T-helper 1 cell treated with Interleukin-12 subunit alpha and Interleukin-12 subunit beta and Interleukin-4 antibody, amounts not matched to agents 30 ng/mL and 1 ng/mL, for 36 hours (primary cell): ENCODE data around the gene ST3GAL2. TPM values are rescaled to one million over a fixed set of nuclear protein-coding genes. Genes with fewer than 3 reads are reported as not detected.
"Not testable (repeated sequence)": the region's sequence is repeated elsewhere in the genome, so short reads cannot be mapped to it uniquely, and the experiment has no call there.

Source experiments
- intact Hi-C: fragments of 100-400 bp; cut with micrococcal nuclease; formaldehyde crosslinking; loops from one replicate; pipeline ENCODE4 v1.15.1; 2024
- total RNA-seq: library from RNA; stranded (reverse); gene quantifications from 2 replicates; pipeline ENCODE4 v1.2.3, GENCODE V29; 2022

Gene ST3GAL2
- total RNA-seq, 1 donor from 2014 or later, result 40.6 TPM

DNA sequence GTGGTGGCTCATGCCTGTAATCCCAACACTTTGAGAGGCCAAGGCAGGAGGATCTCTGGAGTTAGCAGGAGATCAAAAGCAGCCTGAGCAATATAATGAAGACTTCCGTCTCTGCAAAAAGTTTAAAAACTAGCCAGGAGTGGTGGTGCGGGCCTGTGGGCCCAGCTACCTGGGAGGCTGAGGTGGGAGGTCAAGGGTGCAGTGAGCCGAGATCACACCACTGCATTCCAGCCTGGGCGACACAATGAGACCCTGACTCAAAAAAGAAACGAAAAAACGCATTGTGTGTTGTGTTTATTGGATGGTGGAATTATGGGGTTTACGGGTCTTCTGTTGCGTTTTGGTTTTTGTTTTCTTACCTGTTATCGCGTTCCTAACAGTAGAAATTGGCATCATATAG, 93.1 kb downstream of the ST3GAL2 start:
- intact Hi-C loops, result loop anchor here (1.0 to 2.0 kb wide), 7 partner anchors 34 to 108 kb away; partner anchors contain the start of genes AARS1, DDX19B, FCSK and ST3GAL2

DNA sequence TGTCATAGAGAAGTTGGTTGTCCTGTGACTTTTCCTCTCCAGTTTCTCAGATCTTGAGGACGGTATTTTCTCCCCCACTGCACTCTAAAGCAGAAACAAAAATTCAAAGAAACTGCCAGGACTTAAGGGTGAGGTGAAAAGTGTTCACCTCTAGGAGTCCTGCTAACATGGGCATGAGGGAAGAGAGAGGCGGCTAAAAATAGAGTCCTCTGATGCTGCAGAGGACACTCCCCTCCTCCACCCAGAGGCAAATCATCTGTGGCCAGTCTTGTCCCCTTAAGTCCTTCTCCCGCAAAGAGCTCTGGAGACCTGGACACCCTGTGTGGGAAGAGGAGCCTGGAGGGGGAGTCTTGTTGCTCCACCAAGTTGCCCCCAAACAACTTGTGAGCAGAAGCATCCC, 96.9 kb downstream of the ST3GAL2 start:
- intact Hi-C loops, result no loop called here

DNA sequence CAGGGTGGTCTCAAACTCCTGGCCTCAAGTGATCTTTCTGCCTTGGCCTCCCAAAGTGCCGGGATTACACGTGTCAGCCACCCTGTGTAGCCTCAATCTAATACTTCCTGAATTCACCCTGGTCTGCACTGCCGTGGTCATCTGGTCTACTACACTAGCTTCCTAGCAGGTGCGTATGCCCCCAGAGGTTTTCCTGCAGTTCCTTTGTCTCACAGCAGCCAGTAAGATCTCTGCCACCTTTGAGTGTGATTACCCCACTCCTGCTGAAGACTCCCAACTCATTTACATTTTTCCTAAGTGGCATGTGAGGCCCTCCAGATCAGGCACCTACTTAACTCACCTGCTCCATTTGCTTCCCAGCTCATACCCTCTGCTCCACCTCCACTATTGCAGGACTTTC, 97.3 kb downstream of the ST3GAL2 start:
- intact Hi-C loops, result no loop called here

DNA sequence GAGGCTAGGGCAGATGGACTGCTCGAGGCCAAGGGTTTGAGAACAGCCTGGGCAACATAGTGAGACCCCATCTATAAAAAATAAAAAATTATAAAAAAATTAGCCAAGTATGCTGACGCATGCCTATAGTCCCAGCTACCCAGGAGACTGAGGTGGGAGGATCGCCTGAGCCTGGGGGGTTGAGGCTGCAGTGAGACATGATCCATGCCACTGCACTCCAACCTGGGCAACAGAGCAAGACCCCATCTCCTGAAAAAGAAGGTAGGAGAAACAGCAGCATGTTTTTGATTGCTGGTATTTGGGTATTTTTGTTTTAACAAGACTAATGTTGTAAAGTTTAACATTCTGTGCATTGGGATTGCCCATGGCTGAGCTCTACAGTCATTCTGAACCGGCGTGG, 101.1 kb downstream of the ST3GAL2 start:
- intact Hi-C loops, result no loop called here

DNA sequence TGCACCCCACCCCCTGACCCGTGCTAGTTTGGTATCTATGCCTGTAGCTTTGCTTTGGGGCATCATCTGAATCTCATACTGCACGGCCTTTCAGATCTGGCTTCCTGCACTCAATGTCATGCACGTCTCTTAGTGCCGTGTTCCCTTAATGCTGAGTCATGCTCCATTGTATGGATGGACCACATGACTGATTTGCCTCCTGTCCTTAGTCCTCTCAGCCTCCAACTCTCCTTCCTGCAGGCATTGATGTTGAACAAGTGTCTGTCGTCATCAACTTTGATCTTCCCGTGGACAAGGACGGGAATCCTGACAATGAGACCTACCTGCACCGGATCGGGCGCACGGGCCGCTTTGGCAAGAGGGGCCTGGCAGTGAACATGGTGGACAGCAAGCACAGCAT, 106.2 kb downstream of the ST3GAL2 start:
- intact Hi-C loops, result not testable (repeated sequence)

DNA sequence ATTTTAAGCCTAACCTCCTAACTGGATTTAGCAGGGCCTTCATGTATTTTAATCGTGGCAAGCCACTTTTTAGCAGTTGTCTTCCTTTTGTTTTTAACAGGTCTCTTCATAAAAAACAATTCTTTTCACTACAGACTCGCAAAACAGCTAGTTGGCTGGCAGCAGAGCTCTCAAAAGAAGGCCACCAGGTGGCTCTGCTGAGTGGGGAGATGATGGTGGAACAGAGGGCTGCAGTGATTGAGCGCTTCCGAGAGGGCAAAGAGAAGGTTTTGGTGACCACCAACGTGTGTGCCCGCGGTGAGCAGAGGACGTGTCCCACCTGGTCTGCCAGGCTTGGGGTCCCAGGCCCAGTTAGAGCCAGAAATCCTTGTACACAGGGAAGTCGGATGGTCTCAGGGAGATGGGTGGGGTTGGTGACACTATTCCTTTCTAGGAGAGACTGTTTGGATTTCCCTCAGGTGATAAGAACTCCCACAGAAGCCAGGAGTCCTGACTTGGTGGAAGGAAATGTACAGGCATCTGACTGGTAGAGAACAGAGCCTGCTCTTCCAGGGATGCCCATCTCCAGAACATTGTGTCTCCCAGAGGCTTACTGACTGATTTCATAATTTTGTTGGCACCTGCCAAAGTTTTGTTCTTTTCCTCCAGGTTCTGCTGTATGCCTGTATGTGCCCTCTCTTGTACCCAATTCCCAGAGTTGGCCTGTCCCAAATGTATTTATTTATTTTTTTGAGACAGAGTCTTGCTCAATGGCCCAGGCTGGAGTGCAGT, 107.1 kb downstream of the ST3GAL2 start:
- intact Hi-C loops, result loop anchor here (1.0 kb wide), 1 partner anchor 322 kb away; no protein-coding TSS in a partner anchor

DNA sequence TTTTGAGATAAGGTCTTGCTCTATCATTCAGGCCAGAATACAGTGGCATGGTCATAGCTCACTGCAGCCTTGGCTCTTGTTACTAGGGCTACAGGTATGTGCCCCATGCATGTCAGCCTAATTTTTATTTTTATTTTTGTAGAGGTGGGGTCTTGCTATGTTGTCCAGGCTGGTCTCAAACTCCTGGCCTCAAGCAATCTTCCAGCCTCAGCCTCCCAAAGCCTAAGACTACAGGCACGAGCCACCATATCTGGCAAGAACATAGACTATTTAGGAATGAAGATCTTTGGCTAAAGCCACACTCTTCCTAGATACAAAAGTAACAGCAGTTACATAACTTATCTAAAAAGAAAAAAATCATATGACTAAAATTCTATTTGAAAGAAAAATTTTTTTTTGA, 107.8 kb downstream of the ST3GAL2 start:
- intact Hi-C loops, result loop anchor here (1.0 kb wide), 1 partner anchor 322 kb away; no protein-coding TSS in a partner anchor

Other genes with a start within 250 kb of the ST3GAL2 start
- gene EXOSC6, start 187.2 kb downstream of the ST3GAL2 start, total RNA-seq, result 27.5 and 28.3 TPM in 2 replicates
- 98.4 and 101 TPM in 2 replicates for gene AARS1, start 149.6 kb downstream of the ST3GAL2 start, total RNA-seq
- gene DDX19B, start 139.9 kb downstream of the ST3GAL2 start, total RNA-seq, result 29.1 and 35.3 TPM in 2 replicates
- 41.0 and 45.7 TPM in 2 replicates for gene DDX19A, start 92.2 kb downstream of the ST3GAL2 start, total RNA-seq
- 22.5 and 24.4 TPM in 2 replicates for gene FCSK, start 15.5 kb upstream of the ST3GAL2 start, total RNA-seq
- 55.8 and 57.9 TPM in 2 replicates for gene COG4, start 84.5 kb upstream of the ST3GAL2 start, total RNA-seq
- gene SF3B3, start 84.7 kb upstream of the ST3GAL2 start, total RNA-seq, result 381 and 387 TPM in 2 replicates
- 0.24 TPM in 1 of 2 replicates, not detected in the other for gene IL34, start 207.5 kb upstream of the ST3GAL2 start, total RNA-seq
- gene MTSS2, start 247.0 kb upstream of the ST3GAL2 start, total RNA-seq, result 2.7 and 3.6 TPM in 2 replicates